Neural crest cell (in vitro differentiated cells): ENCODE measurements around the gene DOC2A. TPM values are rescaled to one million over a fixed set of nuclear protein-coding genes. Genes with fewer than 3 reads are reported as not detected.

ENCODE experiments used
- DNase-seq: peaks from one replicate; pipeline ENCODE4 v3.0.0; 2021; ENCODE audit warnings: low read depth, mixed read lengths, low spot score
- H3K27ac Mint-ChIP-seq: one replicate; pipeline ENCODE4 v1.8.0; 2021; ENCODE audit warnings: mild to moderate bottlenecking, mixed read lengths; ENCODE audit not compliant: unreplicated experiment
- H3K27me3 Mint-ChIP-seq: 2 replicates; pipeline ENCODE4 v1.8.0; 2021; ENCODE audit warnings: low read depth, mild to moderate bottlenecking, mixed read lengths
- H3K36me3 Mint-ChIP-seq: 2 replicates; pipeline ENCODE4 v1.8.0; 2021; ENCODE audit warnings: low read depth, mild to moderate bottlenecking, mixed read lengths
- H3K4me1 Mint-ChIP-seq: 2 replicates; pipeline ENCODE4 v1.8.0; 2021; ENCODE audit warnings: mixed read lengths
- H3K4me3 Mint-ChIP-seq: one replicate; pipeline ENCODE4 v1.8.0; 2021; ENCODE audit warnings: mild to moderate bottlenecking, mixed read lengths
- H3K9me3 Mint-ChIP-seq: 2 replicates; pipeline ENCODE4 v1.8.0; 2021; ENCODE audit warnings: mixed read lengths
- CTCF ChIP-seq: fragments of 200-600 bp; sonication (generic); conservative IDR thresholded peaks from 2 replicates; pipeline ENCODE4 v1.5.0; 2021; ENCODE audit warnings: antibody characterized with exemption, mild to moderate bottlenecking
- total RNA-seq: library from RNA; stranded (reverse); gene quantifications from 2 replicates; pipeline ENCODE4 v1.2.1, GENCODE V29; 2021

DOC2A gene
- total RNA-seq, 1 donor from 2014 or later = 5.7 TPM

DNA sequence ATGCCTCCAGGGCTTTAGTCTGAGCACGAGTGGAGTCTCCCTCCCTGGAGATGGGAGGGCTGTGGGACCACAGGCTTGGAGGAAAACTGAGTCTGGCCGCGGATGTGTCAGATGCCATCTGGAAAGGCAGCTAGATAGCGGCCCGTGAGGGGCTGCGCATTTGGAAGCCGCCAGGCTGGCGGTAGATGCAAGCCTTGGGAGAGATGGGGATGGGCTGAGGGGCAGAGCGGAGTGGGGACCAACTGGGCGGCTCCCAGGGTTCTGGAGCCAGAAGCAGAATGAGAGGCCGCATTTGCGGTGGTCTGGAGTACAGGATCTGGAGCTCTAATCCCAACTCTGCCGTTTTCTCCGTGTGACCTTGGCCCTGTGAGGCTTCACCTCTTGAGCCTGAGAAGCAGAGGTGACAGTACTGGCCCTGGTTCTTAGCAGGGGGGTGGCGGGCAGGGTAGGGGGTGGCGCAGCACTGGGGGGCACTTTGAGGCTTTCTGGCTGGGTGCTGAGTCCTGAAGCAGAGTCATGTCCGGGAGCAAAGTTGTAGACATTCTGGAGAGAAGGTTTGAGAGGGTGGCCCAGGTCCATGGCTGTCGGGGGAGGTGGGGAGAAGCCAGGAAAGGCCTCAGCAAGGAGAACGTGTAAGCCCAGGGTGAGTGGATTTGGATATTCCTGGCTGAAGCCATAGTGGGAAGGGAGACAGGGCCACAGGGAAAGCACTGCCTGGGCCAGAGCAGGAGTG is 8.0 kb downstream of the DOC2A start:
- H3K4me3 Mint-ChIP-seq = peak overlapping the region; percentile 74
- H3K9me3 Mint-ChIP-seq = no peaks in the 10 kb centered on the region
- H3K27ac Mint-ChIP-seq = peak overlapping the region; percentile 87

DNA sequence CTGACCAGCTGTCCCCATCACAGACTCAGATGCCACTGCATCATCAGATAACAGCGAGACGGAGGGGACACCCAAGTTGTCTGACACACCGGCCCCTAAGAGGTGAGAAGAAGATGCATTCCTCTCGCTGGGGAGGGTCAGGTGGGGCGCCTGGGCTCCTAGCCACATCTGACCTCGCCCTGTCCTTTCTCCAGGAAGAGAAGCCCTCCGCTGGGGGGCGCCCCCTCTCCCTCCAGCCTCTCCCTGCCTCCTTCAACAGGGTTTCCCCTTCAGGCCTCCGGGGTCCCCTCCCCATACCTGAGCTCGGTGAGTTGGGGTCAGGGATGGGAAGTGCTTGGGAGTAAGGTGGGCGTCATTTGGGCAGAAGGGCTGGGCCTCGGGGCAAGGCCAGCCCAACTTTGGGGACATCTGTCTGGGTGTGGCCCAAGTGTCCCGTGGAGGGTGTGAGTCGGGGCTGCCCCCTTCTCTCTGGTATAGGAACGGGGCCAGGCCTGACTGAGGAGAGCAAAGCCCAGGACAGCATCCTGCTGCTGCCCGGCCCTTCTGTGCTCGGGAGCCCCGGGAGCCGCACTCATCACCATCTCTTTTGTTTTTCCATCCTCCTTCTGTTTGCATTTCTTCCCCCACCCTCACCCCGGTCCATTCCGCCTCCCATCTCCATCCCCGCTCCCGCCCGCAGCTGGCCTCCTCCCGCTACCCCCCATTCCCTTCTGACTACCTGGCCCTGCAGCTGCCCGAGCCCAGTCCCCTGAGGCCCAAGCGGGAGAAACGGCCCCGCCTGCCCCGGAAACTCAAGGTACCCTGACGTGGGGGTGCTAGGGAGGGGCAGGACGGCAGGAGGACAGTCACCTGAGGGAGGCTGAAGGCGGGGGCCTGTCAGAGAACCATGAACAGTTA is 9.8 kb downstream of the DOC2A start:
- Mint-ChIP-seq H3K4me3 (peak overlapping the region; percentile 64), H3K9me3 (no peaks in the 10 kb centered on the region), H3K4me1 (peaks cover 11% of the 10 kb centered on the region), H3K27me3 (no peaks in the 10 kb centered on the region), H3K27ac (no peak overlapping the region), H3K36me3 (peaks cover 9% of the 10 kb centered on the region)
- no peak for DNase-seq
- no peak for TF ChIP-seq CTCF

More for the DNA sequence above, 8.0 kb downstream of the DOC2A start:
- no peak for TF ChIP-seq CTCF
- Mint-ChIP-seq H3K27me3 (no peaks in the 10 kb centered on the region), H3K36me3 (peaks cover 5% of the 10 kb centered on the region), H3K4me1 (no peaks in the 10 kb centered on the region)
- no peak for DNase-seq

DNA sequence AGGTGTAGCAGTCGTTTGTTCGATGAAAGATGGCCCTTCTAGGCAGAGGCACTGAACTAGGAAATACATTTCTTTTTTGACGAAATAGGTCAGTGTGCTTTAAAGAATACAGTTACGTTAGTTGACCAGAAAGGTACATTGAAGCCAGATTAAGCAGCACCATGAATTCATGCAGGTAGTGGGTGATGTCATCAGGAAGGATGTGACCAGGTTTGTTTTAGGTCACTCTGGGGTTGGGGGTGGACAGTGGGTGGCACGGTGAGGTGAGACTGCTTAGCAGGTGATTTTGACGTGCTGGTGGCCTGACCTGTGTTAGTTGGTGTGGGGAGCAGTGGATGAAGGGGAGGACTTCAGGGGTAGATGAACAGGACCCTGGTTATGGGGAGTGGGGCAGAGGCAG is 11.2 kb downstream of the DOC2A start:
- Mint-ChIP-seq H3K4me3 (peak overlapping the region; percentile 97), H3K36me3 (peaks cover 9% of the 10 kb centered on the region), H3K9me3 (no peaks in the 10 kb centered on the region), H3K27ac (peak overlapping the region; percentile 27), H3K27me3 (peaks cover 3% of the 10 kb centered on the region), H3K4me1 (peaks cover 23% of the 10 kb centered on the region)
- no peak for TF ChIP-seq CTCF
- DNase-seq = no peak

- no peak for TF ChIP-seq CTCF
- peaks cover 3% of the 10 kb centered on the region for H3K27me3 Mint-ChIP-seq
- H3K4me3 Mint-ChIP-seq = peak overlapping the region; percentile 97
- peaks cover 33% of the 10 kb centered on the region for H3K4me1 Mint-ChIP-seq
- peak overlapping the region; percentile 99 for H3K27ac Mint-ChIP-seq
- no peak for DNase-seq
- no peaks in the 10 kb centered on the region for H3K9me3 Mint-ChIP-seq
- H3K36me3 Mint-ChIP-seq = peaks cover 11% of the 10 kb centered on the region
These were observed 14.0 kb downstream of the DOC2A start for GRCh38 chr16:29996766-29997250.

DNA sequence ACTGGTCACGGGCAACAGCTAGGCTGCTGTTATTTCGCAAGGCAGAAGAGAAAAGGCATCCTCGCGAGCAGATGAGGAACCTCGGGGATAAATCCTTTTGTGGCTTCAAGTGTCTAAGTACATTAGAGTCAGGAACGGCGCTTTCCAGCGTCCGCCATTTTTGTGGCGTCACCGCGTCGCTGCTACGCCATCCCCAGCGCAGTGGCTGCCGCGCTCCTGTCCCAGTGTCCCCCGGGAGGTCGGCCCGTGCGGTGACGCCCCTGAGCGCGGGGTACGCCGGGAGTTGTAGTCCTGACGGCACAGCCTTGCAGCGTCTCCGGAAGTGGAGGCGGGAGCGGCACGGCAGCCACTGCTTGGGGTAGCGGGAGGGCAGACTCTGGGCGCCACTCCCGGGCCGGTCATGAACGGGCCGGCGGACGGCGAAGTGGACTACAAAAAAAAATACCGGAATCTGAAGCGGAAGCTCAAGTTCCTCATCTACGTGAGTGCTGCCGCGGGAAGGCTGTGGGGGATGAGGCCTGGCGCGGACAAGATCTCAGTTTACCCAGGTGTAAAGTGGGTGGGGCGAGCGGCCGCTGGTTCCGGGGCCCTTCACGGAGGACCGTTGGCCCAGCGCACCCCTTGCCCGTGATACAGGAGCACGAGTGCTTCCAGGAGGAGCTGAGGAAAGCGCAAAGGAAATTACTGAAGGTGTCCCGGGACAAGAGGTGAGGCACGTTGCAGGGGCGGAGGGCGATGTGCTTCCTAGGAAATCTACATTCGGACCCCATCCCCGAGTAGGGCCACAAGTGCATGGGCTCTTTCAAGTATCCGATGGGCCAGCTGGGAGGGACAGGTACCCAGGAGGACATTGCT is 14.7 kb downstream of the DOC2A start, which contains the start of gene INO80E:
Gene INO80E, plus strand, starts transcription at position 331 of the 855 bp plus-strand sequence. Its CDS starts 70 bp downstream, at position 401.
- TF ChIP-seq CTCF = no peak
- Mint-ChIP-seq H3K27ac (peak within 1 kb of the TSS; percentile 99), H3K4me3 (peak within 1 kb of the TSS; percentile 97), H3K36me3 (peaks cover 11% of the 10 kb centered on the region), H3K9me3 (no peaks in the 10 kb centered on the region), H3K27me3 (peaks cover 3% of the 10 kb centered on the region), H3K4me1 (peaks cover 33% of the 10 kb centered on the region)
- peak; percentile 97 for DNase-seq
